NOMO-1 treated with dmso at 0.1 percent for 144 hours (cell line): ENCODE measurements around the gene GRM4.

Source experiments
- DNase-seq: peaks from one replicate; lab custom pipeline; 2025; ENCODE audit not compliant: unreplicated experiment; lab: John Stamatoyannopoulos, UW

GRM4 gene

DNA sequence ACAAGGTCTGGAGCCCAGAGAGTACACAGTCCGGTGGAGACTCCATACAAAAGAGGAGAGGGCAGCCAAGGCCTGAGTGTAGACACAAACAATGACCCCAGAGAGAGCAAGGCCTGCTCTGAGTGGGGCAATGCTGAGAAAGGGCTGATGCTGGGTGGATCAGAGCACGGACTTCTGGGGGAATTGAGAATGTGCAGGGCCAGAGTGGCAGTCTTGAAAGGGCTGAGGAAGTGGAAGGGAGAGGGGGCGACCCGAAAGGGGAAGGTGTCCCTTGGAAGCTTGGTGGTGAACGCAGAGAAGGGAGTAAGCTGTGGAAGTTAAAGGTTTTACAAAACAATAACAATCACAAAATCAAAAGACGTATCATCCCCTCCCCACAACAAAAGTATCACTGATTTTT, 12.0 kb upstream of the GRM4 start:
- DNase-seq, result no peak

DNA sequence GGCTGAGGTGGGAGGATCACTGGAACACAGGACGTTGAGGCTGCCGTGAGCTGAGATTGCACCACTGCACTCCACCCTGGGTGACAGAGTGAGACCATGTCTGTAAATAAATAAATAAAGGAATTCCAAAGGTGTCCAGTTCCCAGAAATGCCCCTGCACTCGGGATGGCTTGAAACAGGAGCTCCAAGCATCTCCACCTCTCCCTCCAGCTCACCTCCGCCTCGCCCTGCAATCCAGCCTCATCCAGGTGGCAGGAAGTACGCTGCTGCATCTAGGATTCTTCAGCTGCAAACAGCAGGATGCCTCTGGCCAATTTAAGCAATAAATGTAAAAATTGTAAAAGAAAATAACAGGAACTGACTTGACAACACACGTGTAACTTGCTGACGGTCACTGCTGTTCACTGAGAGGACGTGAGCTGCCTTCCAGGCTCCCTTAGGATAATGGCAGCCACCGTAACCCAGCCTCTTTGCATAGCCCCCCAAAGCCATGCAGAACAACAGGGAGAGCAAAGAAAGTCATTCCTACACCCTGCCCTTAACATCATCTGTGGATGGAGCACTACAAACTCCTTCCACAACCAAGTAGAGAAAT, 11.4 kb upstream of the GRM4 start:
- no peak for DNase-seq

DNA sequence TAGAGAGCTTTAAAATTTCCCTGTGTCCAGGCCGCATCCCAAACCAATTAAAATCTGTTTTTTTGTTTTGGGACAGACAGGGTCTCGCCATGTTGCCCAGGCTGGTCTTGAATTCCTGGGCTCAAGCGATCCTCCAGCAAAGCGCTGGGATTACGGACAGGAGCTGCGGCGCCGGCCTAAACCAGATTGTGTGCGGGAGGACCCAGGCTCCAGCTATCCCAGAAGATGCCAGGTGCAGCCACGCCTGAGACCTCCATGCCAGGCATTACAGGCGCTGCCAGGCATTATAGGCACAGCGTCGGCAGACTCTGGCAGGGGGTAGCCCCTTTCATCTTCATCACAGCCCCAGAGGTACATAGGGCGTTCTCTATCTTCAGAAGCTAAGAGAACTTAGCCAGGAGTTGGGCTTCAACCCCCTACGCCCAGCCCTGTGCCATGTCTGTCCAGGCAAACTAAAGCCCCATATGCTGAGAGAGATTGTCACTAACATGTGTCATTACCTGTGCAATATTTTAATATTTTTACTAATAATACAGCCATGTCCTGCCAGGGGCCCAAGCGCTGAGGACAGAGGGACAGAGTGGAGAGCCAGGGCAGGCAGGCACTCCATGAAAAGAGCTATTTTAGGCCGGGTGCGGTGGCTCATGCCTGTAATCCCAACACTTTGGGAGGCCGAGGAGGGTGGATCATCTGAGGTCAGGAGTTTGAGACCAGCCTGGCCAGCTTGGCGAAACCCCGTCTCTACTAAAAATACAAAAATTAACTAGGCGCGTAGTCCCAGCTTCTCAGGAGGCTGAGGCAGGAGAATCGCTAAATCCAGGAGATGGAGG, 9.8 kb upstream of the GRM4 start:
- DNase-seq, result no peak

DNA sequence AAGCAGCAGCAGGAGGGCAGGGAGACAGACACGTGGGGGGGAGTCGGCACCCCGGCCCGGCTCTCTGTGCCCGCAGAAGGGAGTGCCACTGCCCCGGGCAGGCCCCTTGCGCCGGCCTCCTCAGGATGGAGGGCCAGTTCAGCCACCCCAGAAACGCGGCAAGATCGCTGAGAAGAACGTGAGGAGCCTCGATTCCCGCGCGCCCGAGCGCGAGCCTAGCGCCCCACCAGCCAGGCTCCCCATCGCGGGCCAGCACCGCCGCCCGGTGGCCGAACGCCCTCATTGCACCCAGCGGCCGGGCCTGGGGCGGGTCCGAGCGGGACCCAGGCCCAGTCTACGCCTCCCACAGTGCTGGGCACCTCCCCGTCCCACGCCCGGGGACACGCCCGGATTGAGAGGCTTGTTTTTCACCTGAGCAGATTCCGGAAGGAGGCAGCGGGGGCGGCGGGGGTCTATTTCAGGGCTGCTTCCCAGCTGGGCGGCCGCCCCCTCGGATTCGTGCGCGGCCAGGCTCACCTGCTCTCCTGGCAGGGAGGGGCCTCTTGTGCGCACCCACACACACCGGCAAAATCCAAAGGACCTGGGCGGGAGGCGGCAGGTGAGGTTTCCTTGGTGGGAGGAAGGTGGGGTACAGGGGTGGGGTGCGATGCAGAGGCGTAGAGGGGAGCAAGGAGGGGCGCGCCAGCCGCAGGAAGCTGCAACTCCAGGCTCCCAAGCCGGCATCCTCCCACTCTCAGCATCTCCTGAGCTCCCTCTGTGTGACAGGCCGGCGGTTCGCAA, 9.0 kb upstream of the GRM4 start:
- peak; percentile 16 for DNase-seq

DNA sequence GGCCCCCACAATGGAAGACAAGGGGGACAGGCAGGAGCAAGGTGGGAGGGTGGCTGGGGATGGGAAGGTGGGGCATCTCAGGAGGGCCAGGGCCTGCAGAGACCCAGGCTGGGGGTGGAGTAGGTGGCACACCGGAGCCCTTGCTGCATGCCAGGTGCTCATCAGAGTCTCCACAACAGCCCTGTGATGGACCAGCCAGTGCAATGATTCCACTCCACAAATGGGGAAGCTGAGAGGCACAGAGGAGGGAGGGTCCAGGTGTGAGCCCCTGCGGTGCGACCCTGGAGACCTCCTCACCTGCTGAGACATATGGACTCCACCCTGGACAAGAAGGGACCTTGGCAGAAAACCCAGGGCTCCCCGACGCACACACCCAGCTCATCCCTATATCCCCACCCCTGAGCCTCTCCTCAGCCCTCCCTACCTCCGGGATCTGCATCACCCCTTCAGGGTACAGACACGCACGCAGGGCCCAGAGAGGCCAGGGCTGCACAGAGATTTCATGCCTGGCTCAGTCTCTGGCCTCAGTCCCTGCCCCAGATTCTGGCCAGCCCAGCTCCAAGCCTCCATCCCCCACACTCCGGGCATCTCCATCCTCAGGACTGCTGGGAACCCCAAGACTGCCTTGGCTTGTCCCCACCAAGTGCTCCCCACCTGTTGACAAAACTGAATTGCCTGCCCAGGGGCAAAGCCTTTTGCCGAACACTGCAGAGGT, 7.1 kb upstream of the GRM4 start:
- DNase-seq, result no peak

DNA sequence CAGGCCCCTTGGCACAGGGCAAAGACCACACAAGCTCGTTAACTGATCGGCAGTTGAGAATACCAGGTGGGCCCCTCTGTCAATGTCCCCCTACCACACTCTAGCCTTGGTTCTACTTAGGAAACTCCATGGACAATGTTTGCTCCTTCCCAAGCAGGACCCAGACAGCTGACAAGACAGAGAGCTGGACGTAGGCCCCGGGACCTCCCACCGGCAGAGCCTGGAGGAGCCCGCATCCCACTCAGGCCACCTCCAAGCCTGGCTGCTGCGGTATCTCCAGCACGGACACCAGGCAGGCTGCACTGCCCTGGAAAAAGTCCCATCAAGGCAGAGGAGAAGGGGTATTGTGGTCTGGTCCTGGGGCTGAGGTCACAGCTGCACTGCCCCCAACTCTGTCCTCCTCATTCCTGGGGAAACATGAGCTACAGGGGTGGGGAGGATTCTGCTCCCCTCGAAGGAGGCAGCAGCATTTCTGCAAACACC, 6.2 kb upstream of the GRM4 start:
- no peak for DNase-seq

DNA sequence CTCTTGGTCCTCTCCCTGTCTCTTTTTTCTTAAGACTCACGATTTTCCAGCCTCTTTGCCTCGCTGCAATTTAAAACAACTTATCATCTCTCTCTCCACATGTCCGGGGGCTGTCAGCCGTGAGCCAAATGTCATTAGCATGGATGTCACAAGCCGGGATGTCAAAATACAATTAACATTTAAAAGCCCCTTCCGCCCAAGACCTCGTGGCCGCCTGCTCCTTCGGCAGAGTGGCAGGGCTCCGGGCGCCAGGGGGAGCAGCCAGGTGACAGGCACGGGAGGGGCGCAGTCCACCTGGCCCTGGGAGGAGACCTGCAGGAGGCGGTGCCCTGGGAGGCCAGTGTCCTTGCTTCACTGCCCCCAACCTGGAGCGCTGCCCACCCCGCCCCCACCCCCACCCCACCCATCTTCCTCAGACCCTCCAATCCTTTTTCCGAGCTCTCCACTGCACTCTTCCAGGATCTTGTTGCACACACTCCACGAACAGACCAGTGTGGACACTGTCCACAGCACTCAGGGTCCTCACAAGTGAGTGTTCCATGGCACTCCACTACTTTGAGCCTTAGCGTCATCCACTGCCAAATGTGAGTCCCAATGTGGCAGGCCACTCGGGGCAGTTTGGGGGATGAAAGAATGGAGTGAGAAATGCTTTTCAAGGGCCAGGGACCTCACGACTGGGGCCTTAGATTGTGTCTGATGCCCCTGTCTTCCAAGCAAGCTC, 5.6 kb upstream of the GRM4 start:
- DNase-seq, result no peak

DNA sequence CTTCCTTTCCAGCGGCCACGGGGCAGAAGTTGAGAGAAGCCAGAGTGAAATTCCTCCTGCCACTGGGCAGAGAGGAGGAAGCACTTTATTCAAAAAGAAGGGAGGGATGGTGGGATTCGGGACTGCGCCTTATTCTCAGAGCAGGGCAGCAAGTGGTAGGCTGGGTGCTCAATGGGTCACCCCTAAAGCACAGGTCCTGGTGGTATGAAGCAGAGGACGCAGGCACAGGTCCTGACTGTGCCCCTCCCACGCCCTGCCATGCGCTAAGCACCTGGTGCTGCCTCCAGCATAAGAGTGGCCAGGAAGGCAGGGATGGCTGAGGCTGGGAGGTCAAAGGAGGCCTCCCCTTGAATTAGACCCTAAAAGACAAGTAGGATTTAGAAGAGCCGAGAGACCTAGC, 4.9 kb upstream of the GRM4 start:
- no peak for DNase-seq

DNA sequence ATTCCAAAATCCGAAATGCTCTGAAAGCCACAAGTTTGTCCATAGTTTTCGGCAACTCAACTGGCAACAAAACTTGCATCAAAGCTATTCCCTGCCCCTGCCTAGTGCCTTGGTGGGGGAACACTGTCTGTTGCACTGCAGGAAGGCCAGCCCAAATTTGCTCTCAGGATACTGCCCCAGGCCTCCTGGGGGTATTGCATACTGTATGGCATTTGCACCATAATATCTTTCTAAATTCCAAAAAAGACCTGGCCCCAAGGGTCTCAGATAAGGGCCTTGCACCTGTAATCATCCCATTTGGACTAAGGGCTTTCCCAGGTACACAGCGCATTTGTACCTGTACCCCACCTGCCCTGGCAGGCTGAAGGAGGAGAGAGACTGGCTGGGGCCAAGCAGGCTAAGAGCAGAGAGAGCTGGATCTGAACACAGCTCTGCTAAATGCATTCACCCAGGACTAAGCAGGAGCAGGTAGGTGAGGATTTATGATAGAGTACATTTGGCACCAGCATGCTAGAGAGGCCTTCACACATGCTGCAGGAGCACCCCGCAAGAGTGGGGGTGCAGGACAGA, 4.0 kb upstream of the GRM4 start:
- DNase-seq, result no peak

DNA sequence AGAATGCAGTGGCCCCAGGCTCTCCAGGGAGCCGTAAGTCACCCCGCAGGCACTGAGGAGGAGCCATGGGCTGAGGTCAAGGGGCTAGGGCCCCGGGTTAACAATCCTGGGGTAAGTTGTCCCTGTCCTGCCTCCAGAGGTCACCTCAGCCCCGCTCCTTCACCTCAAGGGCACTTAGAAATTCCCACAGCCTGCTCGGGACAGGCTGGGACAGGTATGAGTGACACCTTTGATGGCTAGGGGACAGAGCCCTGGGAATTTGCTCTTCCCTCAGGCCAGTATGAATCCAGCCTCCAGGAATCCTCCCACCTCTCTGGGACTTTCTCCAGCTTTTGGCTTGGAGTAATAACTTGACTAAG, 3.5 kb upstream of the GRM4 start:
- DNase-seq, result no peak

DNA sequence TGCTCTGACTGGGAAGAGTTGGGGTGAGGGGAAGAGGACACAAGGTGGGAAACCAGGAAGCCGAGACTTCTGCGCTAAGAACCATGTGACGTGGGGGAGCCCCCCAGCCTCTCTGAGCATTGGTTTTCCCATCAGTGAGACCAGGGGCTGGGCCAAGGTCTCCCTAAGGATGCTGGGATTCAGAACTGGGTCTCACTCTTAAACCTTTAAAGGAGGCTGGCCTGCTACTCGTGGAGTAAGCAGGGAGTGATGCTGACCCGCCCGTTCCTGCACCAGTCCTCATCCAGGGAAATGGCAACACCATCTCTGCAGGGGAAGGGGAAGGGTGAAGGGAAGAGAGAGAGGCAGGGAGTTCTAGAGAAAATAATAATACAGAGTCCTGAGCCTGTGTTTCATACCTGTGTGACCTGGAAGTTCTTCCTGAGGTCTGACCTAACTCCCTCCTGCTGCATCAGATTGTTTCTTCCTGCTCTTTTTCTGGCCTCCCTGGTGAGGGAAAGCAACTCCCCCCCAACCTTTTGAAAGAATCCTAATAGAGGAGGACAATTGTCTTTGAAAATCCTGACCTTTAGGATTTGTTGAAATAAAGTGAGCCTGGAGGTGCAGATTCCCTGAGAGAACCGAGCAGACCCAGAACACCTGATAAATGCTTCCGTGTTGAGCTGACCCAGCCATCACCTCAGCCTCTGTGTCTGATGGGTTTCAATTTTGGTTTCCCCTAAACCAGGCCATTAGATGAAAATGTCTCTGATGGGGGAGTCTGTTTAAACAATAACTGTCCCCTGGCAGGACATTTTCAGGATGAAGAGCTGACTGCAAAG, 3.0 kb upstream of the GRM4 start:
- DNase-seq, result no peak

DNA sequence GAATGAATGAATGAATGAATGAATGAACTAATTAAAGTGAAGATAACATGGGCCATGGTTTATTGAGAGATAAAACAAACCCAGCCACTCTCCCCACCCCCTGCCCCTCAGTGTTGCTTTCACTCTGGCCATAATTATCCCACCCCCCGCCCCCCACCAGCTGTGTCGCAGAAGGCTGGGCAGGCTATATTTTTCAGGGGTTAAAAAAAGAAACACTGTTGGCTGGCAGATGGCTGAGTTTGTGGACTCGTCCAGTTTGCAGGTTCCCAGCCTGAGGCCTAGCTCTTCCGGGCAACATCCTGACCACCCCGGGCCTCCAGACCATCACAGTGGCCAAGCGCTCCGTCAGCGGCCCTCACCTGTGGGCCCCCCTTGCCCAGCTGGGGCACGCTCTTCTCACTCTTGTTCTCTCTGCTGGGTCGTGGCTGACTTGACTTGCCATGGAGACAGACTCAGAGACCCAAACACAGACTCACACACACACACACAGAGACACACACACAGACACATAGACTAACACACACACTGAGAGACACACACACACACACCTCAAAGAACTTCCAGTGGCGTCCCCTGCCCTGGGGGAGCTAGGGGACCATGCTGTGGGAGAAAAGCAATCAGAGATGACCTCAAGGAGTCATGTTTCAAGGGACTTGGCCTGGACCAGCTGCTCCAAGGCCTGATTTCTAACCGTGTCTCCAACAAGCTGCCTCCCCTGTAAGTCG, 2.2 kb upstream of the GRM4 start:
- DNase-seq, result no peak

DNA sequence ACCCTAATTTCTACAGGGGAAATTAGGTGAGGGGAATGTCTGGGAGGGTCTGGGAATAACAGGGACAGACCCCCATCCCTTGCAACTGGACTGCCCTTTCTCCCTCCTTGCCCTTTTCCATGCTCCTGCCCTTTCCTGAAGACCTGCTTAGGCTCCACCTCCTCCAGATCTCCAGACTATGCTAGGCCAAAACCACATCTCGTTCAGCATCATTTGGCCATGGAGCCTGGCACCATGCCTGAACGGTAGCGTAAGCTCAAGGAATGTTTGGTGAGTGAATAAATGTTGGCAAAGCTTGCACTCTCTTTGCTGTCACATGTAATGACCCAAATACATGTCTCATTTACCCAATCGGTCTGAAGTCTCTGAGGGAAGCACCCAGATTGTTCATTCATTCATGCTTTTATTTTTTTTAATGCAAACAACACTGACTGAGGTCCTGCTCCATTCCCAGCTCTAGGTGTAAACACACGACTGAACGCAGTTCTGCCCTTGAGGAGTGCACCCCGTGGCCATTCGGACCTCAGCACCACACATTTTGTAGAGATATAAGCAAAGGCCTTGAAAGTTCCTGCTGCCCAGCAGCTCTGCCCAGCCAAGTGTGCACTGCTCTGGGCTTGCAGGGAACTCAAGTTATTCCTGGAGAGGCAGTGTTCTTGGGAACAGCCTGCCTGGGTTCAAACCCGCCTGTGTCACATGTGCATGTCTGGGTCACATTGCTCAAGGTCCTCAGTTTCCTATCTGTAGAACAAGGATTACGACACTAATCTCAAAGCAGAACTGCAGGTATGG, 1.1 kb upstream of the GRM4 start:
- DNase-seq, result no peak

DNA sequence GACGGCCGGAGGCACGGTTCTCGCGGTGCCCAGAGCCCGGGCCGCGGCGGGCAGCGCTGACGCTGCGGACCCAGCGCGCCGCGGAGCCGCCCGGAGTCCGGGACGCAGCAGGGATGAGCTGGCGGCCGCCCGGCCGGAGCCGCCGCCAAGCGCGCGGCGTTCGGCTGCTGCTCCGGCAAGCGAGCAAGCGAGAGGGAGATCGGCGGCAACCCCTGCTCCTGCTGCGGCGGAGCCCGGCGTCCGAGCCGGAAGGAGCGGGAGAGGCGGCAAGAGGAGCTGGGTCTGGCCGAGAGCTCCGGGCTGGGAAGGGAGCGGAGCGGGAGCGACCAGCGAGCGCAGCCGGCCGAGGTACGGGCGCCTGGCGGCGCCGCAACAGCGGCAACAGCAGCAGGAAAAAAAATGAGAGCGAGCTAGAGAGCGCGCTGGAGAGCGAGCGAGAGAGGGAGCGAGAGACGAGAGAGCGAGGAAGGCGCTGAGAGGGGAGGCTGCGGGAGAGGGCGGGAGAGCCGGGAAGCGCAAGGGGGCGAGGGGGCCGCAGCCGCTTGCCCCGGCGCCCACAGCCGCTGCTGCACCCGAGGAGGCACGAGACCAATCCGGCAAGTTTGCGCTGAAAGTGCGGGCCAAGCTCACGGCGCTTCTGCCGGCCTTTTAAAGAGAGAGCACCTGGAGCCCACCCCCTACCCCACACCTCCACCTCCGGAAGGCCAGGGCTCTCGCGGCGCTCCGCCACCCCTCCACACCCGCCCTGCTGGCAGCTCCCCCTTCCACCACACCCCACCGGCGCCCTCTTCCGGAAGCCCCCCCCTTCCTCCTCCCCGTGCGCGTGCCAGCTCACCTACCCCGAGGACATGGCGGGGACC, 496 bp downstream of the GRM4 start:
- DNase-seq, result no peak

DNA sequence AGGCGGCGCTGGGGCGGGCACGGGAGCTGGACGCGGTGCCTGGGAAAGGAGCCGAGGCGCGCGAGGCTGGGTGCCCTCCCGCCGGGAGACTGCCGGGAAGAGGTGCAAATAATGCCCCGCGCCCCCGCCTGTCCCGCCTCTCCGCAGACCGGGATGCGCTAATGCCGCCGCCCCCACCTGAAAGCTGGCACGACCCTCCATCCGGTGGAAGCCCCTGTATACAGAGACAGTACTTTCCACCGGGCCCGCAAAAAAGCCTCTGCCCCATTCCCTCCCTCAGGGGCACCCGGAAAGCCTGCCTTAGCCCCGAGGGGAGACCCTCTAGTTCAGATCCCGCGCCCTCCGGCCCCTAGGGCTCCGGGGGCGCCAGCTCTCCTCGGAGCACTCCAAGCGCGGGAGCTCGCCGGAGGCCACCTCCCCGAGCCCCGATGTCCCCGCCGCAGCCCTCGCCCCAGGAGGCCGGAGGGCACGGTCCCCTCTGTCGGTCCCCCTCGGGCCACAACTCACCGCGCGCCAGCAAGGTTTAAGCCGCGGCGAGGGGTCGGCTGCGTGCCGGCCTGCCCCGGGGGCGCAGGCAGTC, 1.2 kb downstream of the GRM4 start:
- no peak for DNase-seq

DNA sequence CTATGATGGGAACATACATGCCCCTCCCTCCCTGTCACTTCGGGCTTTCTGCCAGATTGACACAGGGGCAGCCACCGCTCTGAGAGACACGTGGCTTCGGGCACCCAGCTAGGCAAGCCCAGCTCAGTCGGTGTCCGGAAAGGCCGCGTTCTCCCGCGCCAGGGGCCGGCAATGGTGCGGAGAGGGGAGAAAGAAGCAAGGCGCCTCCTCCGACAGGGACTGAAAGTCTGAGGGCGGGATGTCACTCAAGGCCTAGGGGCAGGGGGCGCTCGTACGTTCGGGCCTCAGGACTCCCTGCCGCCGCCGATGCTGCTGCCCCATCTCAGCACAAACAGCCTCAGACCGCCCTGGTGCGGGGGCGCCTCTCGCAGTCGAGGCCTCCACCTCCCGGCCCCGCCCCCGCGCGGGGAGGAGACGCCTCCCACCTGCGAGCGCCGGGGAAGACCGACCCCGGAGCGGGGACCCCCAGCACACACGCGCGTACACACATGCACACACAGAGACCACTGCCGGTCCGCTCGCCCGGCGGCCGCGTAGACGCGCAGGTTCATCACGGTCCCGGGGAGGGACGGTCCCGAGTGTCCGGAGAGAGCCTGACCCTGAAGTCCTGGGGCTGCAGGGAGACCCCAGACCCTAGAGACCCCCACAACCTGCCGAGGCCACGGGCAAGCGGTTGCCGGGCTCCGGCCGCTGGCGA, 1.9 kb downstream of the GRM4 start:
- no peak for DNase-seq
